Kidney epithelial cell (primary cell): Measurements from ENCODE around the gene AGPS. TPM values are rescaled to one million over a fixed set of nuclear protein-coding genes. Genes with fewer than 3 reads are reported as not detected.
"Not testable (repeated sequence)": the region's sequence is repeated elsewhere in the genome, so short reads cannot be mapped to it uniquely, and the experiment has no call there.

ENCODE experiments used
- DNase-seq: peaks from one replicate; pipeline ENCODE4 v3.0.0-alpha.2; 2010; ENCODE audit warnings: low read depth
- H3K27me3 ChIP-seq: 2 replicates; pipeline ENCODE4 v1.6.0; 2011; ENCODE audit warnings: low read length; ENCODE audit not compliant: control insufficient read depth, insufficient read depth
- H3K36me3 ChIP-seq: 2 replicates; pipeline ENCODE4 v1.5.1; 2011; ENCODE audit warnings: low read length; ENCODE audit not compliant: control insufficient read depth, insufficient read depth
- H3K4me3 ChIP-seq: 2 replicates; pipeline ENCODE4 v1.5.1; 2011; ENCODE audit warnings: low read depth, mild to moderate bottlenecking, control low read depth, low read length
- total RNA-seq: library from RNA; depleted of rRNA; stranded (reverse); fragments of >200 nt; gene quantifications from 2 replicates; pipeline ENCODE4 v1.2.3, GENCODE V29; 2015
- TF ChIP-seq, protein P1 (sequence below): IDR thresholded peaks from 2 replicates; pipeline ENCODE4 v1.5.1; 2011; ENCODE audit warnings: mild to moderate bottlenecking, moderate library complexity, low read length, control low read depth, inconsistent platforms; ENCODE audit not compliant: insufficient read depth, poor library complexity, severe bottlenecking

Gene AGPS
- total RNA-seq, 1 donor from 2014 or later, result 26.1 TPM

GRCh38 chr2:177405029-177405692, 12.6 kb downstream of the AGPS start:
- Histone ChIP-seq H3K36me3 (no peaks in the 10 kb centered on the region), H3K4me3 (no peak overlapping the region), H3K27me3 (no peaks in the 10 kb centered on the region)
- no peak for DNase-seq
- TF ChIP-seq, protein P1, sequence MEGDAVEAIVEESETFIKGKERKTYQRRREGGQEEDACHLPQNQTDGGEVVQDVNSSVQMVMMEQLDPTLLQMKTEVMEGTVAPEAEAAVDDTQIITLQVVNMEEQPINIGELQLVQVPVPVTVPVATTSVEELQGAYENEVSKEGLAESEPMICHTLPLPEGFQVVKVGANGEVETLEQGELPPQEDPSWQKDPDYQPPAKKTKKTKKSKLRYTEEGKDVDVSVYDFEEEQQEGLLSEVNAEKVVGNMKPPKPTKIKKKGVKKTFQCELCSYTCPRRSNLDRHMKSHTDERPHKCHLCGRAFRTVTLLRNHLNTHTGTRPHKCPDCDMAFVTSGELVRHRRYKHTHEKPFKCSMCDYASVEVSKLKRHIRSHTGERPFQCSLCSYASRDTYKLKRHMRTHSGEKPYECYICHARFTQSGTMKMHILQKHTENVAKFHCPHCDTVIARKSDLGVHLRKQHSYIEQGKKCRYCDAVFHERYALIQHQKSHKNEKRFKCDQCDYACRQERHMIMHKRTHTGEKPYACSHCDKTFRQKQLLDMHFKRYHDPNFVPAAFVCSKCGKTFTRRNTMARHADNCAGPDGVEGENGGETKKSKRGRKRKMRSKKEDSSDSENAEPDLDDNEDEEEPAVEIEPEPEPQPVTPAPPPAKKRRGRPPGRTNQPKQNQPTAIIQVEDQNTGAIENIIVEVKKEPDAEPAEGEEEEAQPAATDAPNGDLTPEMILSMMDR, result no peak

DNA sequence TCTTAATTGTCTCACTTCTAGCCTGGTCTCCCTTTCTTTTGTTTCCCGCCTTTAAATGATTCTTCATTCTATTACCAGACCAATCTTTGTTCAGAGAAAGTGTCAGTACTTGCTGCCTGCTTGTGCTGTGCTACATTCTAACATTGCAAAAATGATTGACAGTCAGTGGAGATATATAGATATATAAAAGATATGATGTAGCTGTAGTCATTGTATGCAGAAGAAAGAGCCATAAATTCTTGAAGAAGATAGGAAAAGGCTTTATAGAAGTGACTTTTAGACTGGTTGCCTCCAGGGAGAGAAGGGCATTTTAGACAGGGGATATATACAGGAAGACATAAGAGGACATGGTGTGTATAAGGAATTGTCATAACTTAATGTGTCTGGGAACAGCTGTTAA, 13.6 kb downstream of the AGPS start:
- Histone ChIP-seq H3K27me3 (no peaks in the 10 kb centered on the region), H3K36me3 (no peaks in the 10 kb centered on the region), H3K4me3 (no peak overlapping the region)
- DNase-seq, result no peak
- TF ChIP-seq, protein P1, result no peak

- DNase-seq, result no peak
- Histone ChIP-seq H3K36me3 (no peaks in the 10 kb centered on the region), H3K27me3 (no peaks in the 10 kb centered on the region), H3K4me3 (no peak overlapping the region)
- TF ChIP-seq, protein P1, result no peak
Observed at GRCh38 chr2:177407031-177407430, 14.5 kb downstream of the AGPS start.

GRCh38 chr2:177410629-177411028, 18.1 kb downstream of the AGPS start:
- H3K4me3 ChIP-seq, H3K36me3 ChIP-seq, DNase-seq, H3K27me3 ChIP-seq: not testable (repeated sequence)

DNA sequence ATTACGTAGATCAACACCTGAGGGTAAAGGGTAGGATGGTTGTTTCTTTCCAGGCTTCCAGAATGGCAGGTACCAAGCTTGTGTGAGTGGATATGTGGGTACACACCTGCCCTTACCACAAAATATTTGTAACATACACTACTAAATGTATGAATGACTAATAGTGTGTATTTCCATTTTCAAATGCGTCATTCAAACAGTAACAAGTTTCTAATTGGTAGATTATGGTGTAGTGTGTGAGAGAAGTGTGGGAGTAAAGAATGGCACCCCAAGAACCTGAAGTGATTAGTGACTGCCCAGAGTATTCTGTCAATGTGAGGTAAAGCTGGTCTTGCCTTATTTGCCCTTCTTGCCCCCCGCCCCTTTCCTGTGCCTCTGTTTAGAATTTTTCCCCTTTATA, 21.1 kb downstream of the AGPS start:
- Histone ChIP-seq H3K4me3 (no peak overlapping the region), H3K27me3 (no peaks in the 10 kb centered on the region), H3K36me3 (no peaks in the 10 kb centered on the region)
- TF ChIP-seq, protein P1, result no peak
- no peak for DNase-seq

DNA sequence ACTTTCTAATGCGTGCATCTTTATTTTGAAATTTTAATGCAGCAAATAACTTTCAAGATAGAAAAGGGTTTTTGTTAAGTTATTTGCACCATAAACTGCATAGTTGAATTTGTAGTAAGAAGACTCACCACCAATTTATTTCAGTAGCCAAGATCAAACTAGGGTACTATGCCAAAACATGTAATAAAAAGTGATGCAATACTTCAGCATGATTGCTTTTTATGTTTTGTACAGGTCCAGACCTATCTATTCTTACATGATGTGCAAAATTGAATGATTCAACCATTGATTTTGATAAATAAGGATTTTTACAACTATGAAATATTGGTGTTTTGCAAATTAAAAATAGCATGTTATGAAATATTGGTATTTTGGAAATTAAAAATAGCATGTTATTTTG, 26.7 kb downstream of the AGPS start:
- H3K36me3 ChIP-seq, result no peaks in the 10 kb centered on the region
- DNase-seq, result no peak
- no peak overlapping the region for H3K4me3 ChIP-seq
- TF ChIP-seq, protein P1, result no peak
- no peaks in the 10 kb centered on the region for H3K27me3 ChIP-seq
